Measurements from ENCODE around the gene PIK3C2G.

Gene PIK3C2G

GRCh38 chr12:18578191-18578590, 316.9 kb downstream of the PIK3C2G start:
- DNase-seq: no peak

- no peak for DNase-seq
Measured at GRCh38 chr12:18580291-18580690, 319.0 kb downstream of the PIK3C2G start.

GRCh38 chr12:18580706-18581105, 319.4 kb downstream of the PIK3C2G start:
- no peak for DNase-seq

DNA sequence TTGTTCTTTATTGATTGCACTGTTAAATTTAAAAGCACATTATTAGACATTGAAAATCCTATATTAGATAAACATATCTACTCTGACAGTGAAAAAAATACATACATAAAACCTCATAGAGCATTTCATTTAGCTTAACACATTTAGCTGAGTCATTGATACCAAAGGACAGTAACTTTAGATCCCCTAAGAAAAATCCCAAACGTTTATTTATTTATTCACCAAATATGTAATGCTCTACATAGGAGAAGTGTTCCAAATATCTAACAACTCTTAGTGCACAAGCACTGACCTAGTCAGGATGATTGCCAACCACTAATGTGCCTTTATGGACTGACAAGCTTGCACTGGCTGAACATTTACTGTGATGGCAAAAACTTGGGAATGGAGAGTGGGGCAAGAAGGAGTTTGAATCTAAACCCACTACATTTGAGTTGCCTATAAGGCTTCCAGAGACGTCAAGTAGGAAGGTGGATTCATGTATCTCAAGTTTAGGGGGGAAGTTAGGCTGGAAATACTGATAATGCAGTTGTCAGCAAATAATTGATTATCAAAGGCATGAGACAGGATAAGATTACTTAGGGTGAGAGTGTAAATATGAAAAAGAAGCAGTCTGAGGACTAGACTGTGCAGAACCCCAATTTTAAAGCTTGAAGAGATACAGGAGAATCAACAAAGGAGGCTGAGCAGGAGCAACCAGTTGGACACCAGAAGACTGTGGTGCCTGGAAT, 320.1 kb downstream of the PIK3C2G start:
- DNase-seq: no peak

DNA sequence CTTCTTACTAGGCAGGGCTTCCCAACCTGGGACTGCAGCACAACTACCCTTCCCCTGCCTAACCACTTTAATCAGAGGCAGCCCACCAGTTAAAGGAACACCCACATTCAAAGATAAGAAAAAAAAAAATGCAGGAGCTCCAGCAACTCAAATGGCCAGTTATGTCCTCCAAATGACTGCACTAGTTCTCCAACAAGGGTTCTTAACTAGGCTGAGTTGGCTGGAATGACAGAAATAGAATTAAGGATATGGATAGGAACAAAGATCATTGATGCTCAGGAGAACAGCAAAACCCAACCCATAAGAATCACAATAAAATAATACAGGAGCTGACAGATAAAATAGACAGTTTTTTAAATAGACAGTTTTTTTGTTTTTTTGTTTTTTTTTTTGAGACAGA, 322.3 kb downstream of the PIK3C2G start:
- DNase-seq: no peak

- no peak for DNase-seq
Measured at GRCh38 chr12:18586581-18586980, 325.3 kb downstream of the PIK3C2G start.

GRCh38 chr12:18589316-18589715, 328.0 kb downstream of the PIK3C2G start:
- DNase-seq: no peak

- no peak for DNase-seq
Measured at GRCh38 chr12:18591473-18591872, 330.2 kb downstream of the PIK3C2G start.

- DNase-seq: no peak
Measured at GRCh38 chr12:18595412-18595811, 334.1 kb downstream of the PIK3C2G start.

DNA sequence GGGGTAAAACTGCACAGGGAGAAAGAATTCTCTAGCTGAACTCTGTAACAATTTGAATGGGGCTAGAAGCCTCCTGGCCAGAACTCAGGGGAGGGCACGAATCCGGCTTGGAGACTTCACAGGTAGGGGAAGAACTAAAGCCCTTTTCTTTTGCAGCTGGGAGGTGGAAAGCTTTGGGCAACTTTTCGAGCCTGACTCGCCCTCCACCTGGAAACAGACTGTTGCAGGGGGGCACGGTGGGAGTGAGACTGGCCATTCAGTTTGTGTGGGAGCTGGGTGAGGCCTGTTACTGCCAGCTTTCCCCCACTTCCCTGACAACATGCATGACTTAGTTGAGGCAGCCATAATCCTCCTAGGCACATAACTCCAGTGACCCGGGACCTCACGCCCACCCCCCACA, 340.6 kb downstream of the PIK3C2G start:
- no peak for DNase-seq

GRCh38 chr12:18612971-18613370, 351.7 kb downstream of the PIK3C2G start:
- DNase-seq: no peak

- DNase-seq: no peak
Measured at GRCh38 chr12:18620986-18621385, 359.7 kb downstream of the PIK3C2G start.

GRCh38 chr12:18629445-18629844, 368.1 kb downstream of the PIK3C2G start:
- no peak for DNase-seq

GRCh38 chr12:18629916-18630315, 368.6 kb downstream of the PIK3C2G start:
- DNase-seq: no peak

DNA sequence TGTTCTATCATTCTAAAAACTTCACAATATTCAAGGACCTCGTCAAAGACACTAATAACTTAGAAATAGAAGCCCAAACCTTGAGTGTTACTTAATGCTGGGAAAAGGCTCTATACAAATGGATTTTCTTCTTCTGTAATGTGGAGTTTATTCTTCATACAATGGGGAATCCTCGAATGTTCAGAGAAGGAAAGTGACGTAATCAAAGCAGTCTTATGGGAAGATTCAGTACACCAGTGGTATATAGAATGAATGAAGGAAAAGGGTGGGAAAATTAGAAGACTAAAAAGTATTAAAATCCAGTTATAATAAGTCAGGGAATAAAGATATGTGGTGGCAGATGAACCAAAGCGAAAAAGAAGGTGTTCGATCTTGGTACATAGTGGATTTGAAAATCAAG, 370.0 kb downstream of the PIK3C2G start:
- no peak for DNase-seq

GRCh38 chr12:18632848-18633247, 371.5 kb downstream of the PIK3C2G start:
- DNase-seq: no peak

- no peak for DNase-seq
Measured at GRCh38 chr12:18634382-18634781, 373.1 kb downstream of the PIK3C2G start.

DNA sequence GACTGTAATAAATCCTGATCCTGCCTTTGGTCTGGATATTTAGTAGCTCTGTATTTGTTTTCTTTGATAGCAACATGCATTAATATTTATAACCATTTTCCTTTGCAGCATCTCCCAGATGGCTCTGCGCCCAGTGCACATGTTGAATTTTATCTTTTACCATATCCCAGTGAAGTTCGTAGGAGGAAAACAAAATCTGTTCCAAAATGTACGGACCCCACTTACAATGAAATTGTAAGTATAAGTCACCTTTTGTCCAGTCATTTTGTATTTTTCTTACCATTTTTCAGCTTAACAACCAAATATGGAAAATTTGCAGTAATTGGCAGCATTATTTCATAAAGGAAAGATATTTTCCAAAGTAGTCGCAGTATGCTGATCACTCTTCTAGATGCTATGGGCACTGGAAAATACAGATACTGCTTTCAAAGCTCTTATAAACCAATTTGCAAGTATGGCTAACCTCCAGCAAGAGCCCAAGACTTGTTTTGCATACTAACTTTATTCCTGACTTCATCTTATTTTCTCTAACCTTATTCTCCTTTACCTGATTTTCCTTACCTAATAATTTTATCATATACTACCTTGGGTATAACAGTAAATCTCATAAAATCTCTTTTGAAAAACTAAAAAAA, 379.1 kb downstream of the PIK3C2G start:
- DNase-seq: no peak

DNA sequence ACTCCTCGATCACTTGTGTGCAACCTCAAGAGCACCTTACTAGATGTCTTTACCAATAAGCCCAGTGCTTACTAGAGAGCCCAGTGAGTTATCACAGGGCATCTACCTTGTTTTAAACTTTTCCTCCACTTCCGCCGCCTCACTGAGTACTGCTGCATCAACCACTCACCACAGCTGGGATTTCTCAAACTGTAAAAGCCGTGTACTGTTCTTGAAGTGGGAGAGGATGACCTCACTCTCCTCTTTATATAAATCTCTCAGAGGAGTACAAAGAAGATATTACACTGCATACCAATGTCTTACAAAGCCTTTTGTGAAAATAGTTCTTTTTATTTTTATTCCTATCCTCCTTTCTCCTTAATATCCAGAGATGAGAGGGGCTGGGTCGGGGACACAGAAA, 382.4 kb downstream of the PIK3C2G start:
- no peak for DNase-seq

GRCh38 chr12:18644564-18644963, 383.2 kb downstream of the PIK3C2G start:
- DNase-seq: no peak

DNA sequence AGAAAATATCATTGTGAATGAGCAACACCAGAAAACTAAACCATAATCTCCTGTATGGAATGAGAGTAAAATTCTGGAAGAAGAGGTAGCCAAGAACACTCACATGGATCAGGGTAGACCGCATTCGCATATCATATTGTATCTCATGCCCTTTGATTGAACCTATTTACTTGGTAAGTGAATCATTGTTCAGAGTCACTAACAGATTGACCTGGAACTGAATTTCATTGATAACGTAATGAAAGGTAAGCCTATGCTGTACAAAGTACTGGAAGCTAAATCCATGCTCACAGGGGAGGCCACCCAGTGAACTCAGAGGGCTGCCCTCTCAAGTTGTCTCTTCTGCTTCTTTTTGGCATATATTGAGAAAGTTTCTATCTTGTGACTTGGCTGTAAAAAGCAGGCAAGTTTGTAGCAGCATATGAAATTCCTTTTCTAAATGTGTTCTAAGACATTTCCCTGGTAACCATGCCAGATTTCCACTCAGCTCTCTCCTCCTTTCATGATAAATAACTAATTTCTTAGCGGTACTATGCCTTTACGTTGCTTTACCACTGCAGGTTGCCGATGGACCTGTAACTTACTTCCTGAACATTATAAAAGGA, 385.1 kb downstream of the PIK3C2G start:
- DNase-seq: no peak

DNA sequence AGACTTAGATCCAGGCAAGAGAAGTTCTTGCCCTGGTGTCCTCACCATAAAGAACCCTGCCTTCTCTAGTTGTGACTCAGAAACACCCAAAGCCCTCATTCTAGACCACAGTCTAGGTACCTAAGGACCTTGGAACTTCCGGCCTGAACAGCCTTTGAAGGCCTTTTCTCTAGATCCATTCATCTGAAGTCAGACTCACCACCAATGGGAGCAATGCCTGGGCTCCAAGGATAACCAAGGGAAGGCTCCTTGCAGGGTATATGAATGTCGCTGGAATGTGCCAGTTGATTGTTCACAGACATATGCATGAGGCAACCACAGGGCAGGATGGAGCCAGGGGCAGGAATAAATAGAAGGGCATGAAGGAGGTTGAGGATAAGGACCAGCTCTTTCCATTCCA, 390.2 kb downstream of the PIK3C2G start:
- DNase-seq: no peak

DNA sequence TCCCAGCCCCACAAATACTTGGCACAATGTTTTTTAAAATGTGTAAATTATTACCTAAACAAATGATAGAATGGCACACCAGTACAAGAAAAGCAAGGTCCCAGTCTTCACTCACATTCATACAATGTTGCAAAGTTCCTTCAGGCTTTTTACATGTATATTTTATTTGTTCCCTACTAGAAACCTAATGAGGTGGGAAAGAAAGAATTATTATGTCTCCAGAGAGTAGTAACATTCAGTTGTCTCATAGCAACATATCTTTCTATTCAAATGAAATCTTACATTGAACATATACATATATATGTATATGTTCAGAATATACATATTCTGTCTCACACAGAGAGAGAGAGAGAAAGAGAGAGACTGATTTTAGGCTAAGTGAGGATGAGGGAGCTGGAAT, 391.3 kb downstream of the PIK3C2G start:
- no peak for DNase-seq

- no peak for DNase-seq
Measured at GRCh38 chr12:18653465-18653864, 392.1 kb downstream of the PIK3C2G start.

All from NK-92 treated with Interleukin-12 subunit alpha and Interleukin-12 subunit beta, amount 100 ng/mL, for 24 hours (cell line).